HG03521 (cell line): ENCODE results near the gene ENTPD2.

Experiments used
- ATAC-seq: cut with Tn5 transposase; IDR thresholded peaks from one replicate; pipeline ENCODE4 v1.9.1; 2021; ENCODE audit warnings: mild to moderate bottlenecking, moderate library complexity; ENCODE audit not compliant: unreplicated experiment

Gene ENTPD2

DNA sequence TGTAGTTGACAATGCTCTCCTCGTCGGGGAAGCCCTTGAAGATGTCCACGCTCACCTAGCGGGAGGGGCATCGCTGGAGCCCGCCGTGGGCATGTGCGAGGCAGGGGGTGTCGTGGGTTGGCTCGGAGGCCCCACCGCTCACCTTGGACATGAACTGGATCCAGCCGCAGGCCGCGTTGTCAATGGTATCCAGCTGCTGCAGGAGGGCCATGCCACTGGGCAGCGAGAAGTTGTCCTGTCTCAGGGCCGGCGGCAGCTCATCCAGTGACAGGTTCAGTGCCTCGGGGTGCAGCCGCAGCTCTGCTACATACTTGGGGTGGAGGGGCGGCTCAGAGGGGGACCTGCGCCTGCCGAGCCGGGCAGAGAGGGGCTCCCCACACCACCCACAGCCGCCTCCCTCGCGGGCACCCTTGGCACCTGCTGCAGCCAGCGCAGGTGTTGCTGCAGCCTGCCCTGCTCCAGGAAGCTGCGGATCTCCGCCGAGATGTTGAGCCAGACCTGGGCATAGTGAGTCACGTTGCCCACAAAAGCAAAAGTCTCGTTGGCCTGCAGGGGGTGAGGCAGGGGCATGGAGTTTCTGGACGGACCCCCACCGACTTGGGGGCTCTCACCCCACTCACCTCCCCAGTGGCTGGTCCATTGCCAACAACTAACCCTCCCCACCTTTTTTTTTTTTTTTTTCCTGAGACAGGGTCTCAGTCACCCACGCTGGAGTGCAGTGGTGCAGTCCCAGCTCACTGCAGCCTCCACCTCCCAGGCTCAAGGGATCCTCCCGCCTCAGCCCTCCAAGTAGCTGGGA is 34.9 kb downstream of the ENTPD2 start:
- ATAC-seq = no peak

DNA sequence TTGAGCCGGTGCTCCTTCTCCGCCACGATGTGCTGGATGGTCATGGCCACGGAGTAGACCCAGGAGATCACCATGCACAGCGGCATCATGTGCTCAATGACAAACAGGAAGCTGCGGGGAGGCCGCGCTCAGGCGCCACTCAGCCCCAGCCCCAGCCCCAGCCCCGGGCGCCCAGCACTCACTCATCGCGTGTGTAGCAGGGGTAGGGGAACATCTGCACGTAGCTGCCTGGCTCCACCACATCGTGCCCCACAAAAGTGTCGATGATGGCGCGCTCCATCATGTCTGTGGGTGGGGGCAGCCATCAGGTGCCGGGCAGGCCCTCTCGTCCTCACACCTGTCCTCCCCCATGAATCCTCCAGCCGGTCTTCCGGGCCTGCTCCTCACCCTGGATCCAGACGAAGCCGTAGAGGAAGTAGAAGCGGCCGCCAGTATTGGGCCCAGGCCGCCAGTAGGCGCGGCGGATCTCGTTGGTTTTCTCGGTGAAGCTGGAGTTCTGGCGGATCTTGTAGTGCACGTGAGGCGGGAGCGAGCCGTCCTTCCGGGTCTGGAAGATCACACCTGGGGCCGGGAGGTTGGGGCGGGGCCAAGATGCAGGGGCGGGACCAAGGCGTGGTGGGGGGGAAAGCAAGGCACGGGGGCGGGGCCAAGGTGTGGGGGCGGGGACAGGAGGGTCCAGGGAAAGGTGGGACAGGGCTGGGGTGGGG is 35.9 kb downstream of the ENTPD2 start:
- ATAC-seq = no peak

GRCh38 chr9:137017071-137017470 is 36.8 kb downstream of the ENTPD2 start:
- no peak for ATAC-seq

DNA sequence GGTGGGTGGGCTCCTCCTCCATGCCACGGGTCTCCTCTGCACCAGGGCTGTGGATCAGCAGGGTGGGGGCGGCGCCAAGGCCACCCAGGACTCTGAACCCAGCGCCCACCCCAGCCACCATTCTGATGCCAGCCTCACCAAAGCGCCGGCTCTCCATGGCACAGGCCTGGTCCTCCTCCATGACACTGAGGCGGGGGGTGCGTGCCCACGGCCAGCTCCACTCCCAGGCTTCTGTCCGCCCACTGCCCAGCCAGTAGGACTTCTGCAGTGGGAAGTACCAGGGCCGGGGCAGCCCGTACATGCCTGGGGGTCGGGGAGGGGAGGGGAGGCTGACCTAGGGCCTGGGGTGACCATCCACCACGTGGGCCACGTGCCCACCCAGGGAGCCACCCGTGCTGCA is 37.4 kb downstream of the ENTPD2 start:
- ATAC-seq = no peak

GRCh38 chr9:137015976-137016375 is 37.9 kb downstream of the ENTPD2 start:
- no peak for ATAC-seq

- ATAC-seq = no peak
These were observed 38.3 kb downstream of the ENTPD2 start for GRCh38 chr9:137015540-137015930.

GRCh38 chr9:137014776-137015539 is 38.9 kb downstream of the ENTPD2 start:
- ATAC-seq = no peak

DNA sequence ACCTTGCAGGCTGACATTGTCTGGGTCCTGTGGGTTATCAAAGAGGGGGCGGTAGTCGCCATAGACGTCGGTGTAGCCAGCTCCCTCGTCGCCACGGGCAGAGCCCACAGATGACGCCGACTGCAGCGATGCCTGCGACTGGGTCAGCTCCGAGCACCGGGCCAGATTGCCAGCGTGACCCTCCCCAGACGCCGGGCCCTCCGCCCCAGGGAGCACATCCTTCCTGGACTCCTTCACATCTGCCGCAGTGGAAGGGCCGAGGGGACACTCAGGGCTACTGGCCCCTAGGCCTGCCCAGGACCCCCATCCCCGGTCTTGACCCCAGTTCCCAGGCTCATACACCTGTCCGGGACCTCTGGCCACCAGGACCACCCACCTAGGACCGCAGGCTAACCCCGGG is 39.7 kb downstream of the ENTPD2 start:
- no peak for ATAC-seq

- no peak for ATAC-seq
These were observed 40.3 kb downstream of the ENTPD2 start for GRCh38 chr9:137013571-137013940.

DNA sequence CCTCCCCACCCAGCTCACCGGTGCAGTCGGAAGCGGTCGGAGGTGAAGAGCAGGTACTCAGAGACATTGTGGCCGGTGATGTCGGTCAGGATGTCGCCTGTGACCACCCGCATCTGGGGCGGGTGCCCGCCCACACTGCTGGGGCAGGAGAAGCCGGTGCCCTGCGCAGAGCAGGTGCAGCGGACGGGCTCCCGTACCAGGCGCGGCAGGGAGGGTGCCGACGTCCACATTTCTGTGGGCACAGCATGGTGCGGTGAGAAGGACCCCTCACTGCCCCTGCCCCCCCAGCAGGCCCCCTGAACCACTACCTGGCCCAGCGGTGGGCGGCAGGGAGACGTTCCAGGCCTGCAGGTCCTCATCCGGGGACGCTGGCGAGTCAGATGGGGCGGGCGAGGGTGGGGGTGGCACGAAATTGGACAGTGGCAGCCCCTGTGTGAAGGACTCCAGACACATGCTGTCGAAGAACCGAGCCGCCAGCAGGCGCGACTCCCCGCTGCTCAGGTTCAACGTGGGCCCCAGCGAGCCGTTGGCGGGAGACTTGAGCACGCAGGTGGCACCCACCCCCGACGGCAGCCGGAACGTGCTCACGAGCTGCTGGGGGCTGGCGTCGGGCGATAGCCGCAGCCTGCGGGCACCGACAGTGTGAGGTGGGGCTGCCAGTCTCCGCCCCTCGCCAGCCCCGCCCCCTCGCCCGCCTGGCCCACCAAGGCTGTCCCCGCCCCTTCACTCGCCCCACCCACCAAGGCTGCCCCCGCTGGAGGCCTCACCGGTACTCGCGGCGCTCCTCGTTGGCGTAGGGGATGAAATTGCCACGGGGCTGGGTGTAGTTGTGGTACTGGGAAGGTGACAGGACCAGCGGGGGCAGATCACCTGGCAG is 40.9 kb downstream of the ENTPD2 start:
- ATAC-seq = no peak

- no peak for ATAC-seq
These were observed 41.8 kb downstream of the ENTPD2 start for GRCh38 chr9:137011907-137012675.

- ATAC-seq = no peak
These were observed 42.7 kb downstream of the ENTPD2 start for GRCh38 chr9:137011156-137011555.

DNA sequence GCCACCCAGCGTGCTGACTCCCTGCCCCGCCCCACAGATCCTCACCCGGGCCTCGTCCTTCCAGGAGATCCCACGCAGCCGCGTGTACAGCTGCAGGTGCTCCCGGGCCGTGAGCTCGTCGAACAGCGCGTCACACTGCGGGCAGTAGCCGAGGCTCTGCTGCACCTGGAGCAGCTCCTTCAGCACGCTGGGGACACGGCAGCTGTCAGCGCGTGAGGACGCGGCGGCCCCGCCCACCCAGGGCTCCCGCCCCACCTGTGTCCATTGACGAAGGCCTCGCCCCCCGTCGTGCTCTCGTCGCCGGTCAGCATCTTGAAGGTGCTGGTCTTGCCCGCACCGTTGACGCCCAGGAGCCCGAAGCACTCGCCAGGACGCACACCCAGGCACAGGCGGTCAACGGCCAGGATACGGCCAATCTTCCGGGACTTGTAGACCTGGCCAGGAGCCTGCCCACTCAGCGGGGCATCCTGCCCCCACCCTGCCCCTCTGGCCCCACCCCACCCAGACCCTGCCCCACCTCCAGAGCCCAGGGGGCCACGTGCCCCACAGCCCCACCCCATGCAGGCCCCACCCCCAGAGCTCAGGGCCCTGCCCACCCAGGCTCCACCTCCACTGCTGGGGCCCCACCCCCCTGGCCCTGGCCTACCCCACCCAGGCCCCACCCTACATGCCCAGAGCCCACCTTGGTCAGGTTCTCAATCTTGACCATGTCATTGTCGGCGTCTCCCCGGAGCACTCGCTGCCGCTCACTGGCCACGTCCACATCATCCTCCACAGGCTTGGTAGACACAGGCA is 43.7 kb downstream of the ENTPD2 start:
- ATAC-seq = no peak

DNA sequence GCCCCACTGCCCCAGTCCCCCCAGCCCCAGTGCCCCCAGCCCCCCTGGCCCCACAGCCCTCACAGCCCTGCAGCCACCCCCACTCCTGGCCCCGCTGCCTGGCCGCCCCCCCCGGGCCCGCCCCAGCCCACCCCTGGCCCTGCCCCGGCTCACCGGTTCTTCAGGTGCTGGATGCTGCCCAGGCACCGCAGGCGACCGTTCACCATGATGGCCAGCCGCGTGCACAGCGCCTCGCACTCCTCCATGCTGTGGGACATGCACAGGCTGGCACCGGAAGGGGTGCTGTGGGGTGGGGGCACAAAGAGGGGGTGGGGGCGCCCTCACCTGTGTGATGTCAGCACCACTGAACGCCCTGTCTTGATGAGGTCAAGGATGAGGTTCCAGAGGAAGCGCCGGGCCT is 44.6 kb downstream of the ENTPD2 start:
- ATAC-seq = no peak

DNA sequence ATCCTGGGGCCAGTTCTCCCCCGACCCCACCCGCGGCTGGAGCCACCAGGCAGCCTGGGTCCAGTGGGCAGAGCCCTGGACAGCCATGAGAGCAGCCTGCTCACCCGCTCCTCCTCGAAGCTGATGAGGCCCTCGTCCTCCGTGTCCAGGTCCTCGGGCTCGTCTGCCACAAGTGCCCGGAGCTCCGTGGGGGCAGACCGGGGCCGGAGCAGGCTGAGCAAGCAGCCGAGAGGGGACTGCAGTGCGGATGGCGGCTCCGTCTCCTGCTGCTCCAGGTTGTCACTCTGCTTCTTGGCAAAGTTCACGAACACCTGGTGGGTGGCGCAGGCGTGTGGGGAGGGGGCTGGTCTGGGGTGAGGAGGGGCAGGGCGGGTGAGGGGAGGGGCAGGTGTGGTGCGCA is 45.5 kb downstream of the ENTPD2 start:
- no peak for ATAC-seq

DNA sequence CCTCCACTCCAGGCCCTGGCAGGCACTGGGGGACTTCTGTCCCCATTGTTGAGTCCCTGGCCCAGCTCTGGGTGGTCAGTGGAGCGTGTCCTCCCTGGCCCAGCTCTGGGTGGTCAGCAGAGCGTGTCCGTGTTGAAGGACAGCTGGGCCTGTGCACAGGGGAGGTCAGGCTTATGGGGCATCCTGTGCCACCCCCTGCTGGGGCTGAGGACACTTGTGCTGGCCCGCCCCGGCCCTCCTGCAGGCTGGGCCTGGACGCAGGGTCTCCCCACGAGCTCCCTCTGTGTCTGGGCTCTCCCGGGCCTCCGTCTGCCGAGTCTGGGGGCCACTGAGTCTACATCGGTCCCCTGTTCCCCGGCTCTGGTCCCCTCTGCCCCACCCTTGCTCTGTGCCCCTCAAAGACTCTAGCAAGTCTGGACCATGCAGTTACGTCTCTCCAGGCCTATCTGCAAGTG is 46.0 kb downstream of the ENTPD2 start:
- ATAC-seq = no peak

GRCh38 chr9:137007108-137007815 is 46.6 kb downstream of the ENTPD2 start:
- ATAC-seq = no peak
